Ecto neural progenitor cell (in vitro differentiated cells): ENCODE measurements around the gene MRPL47.

Source experiments
- DNase-seq: peaks from one replicate; pipeline ENCODE4 v3.0.0-alpha.2; 2018; ENCODE audit warnings: low spot score

Gene MRPL47

GRCh38 chr3:179590669-179591068 is 13.8 kb downstream of the MRPL47 start:
- no peak for DNase-seq

DNA sequence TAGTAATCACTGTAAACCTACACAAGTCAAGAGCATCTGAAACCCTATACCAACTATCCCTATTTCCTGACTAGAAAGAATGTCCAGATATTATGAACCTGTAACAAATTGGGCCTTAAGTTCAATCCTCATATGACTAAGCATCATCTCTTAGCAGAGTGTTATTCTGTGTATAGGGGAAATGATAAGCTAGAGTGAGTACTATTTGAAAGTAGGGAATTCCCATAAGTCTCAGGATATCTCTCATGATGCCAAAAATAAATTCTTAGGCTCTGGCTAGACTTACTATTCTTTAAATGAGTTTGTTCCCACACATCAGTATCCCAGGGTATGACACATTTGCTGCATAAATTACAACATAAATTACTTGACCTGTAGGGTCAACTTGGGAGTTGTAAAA is 15.3 kb downstream of the MRPL47 start:
- no peak for DNase-seq

GRCh38 chr3:179580992-179581391 is 23.4 kb downstream of the MRPL47 start:
- no peak for DNase-seq

GRCh38 chr3:179565496-179565895 is 38.9 kb downstream of the MRPL47 start:
- DNase-seq, result no peak

- DNase-seq, result peak; percentile 80
Observed at GRCh38 chr3:179563271-179563783, 41.1 kb downstream of the MRPL47 start.

- DNase-seq, result peak; percentile 100
Observed at GRCh38 chr3:179562591-179563270, 41.7 kb downstream of the MRPL47 start, which contains the start of gene ACTL6A. Gene ACTL6A (plus strand): TSS chr3:179562926. CDS start chr3:179563093, 167 bp downstream.

DNA sequence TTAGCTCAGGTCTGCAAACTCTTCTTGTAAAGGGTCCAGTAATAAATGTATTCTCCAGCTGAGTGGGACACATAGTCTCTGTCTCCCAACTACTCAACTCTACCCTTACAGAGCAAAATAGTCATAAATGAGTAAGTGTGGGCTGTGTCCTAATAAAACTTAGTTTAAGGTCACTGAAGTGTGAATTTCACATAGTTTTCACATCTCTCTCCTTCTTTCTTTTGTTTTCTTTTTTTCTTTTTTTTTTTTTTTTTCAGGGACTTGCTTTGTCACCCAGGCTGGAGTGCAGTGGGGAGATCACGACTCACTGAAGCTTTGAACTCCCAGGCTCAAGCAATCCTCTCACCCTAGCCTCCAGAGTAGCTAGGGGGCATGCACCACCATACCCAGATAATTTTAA is 43.6 kb downstream of the MRPL47 start:
- DNase-seq, result no peak

DNA sequence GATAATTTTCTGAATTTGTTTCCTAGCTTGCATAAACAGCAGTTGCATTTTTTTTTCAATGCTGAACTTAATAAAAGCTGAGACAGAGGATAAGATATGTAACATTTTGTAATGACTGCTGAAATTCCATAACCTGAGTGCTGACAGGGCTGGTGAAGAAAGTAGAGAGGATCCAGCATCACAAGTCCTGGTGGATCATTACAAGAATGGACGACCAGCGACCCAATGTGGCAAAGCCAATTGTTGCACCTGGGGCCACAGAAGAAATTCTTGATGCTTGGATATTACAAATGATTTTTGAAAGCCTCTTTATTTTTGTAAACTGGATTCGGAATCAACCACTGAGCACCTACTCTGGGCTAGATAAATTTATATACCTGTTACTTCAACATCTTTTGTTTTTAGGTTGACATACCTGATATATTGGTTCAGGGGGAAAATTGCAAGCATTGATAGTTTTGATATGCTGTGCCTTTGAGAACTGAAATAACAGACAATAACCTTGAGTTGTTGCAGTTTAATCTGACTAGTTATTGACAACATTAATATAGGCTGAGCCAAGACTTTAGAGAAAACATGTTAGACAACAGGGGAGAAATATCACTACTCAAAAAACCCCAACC is 45.6 kb downstream of the MRPL47 start:
- peak; percentile 63 for DNase-seq

DNA sequence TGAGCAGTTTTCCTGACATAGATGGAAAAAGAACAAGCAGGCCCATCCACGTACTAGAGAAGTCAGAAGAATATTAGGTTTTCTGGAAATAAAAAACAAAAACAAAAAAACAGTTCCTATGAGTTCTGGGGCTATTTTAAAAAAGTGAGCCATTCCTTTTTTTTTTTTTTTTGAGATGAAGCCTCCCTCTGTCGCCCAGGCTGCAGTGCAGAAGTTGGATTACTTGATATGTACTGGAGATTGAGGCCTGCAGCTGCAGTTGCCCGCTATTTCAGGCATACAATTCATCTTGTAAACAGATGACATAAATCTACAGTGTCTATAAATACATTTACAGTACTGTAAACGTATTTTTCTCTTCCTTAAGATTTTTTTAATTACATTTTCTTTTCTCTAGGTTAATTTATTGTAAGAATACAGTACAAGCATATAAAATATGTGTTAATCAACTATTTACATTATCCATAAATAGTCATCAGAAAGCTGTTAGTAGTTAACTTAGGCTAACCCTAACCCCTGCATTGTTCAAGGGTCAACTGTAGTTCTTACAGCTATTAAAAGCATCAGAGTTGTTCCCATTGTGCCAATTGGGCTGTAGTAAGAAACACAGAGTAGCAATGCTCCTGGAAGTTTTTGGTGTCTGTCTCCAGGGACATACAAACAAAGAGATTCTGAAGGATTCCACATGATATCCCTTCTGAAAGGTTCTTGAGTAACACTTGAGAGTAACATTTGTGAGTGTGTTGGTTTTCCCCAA is 52.9 kb downstream of the MRPL47 start:
- no peak for DNase-seq

DNA sequence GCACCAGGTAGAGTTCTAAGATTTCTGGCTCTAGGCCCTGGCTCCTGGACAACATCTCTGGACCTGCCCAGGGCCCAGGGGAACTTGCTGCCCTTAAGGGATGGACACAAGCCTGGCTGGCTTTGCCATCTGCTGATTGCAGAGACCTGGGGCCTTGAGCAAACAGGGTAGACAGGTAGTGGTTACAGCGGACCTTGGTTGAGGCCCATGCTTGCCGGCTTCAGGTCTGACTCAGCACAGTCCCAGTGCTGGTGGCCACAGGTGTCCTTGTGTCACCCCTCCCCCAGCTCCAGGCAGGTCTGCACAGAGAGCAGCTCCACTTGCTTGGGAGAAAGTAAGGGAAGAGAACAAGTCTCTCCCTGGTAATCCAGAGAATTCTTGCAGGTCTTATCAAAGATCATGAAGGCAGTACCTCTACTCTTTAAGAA is 57.6 kb downstream of the MRPL47 start:
- DNase-seq, result no peak

DNA sequence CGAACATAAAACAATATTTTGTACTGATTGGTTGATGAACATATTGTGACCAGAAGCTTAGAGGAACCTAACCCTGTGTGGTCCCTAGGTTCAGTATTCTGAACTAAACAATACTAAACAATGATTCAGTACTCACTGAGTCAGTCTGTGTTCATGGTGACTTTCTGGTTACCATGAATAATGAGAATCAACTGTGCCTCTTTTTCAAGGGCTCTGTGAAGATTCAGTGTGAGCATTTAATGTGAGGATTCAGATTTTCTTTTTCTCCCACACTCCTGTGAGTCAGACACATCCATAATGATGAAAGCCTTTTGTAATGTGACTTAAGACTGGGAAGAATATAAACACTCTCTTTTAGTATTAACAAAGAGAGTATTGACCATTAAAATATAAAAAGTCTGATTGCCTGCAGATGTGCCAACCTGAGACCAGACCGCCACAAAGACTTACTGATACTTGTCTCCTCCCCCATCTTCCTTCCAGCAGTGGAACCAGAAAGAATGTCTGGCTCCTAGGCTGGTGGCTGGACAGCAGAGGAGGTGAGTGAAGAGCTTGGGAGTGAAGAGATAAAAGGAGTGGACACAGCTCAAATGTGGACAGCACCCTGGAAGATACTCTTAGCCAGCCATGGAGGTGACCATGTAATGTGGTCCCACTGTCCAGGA is 59.3 kb downstream of the MRPL47 start:
- no peak for DNase-seq

DNA sequence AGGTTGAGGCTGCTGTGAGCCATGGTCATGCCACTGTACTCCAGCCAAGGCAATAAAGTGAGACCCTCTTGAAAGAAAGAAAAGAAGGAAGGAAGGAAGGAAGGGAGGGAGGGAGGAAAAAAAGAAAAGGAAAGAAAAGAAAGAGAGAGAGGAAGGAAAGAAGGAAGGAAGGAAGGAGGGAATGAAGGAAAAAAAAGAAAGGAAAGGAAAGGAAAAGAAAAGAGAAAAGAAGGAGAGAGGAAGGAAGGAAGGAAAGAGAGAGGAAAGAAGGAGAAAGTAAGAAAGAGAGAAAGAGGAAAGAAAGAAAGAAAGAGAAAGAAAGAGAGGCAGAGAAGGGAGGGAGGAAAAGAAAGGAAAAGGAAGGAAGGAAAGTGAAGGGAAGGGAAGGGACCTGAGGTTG is 62.1 kb downstream of the MRPL47 start:
- no peak for DNase-seq

DNA sequence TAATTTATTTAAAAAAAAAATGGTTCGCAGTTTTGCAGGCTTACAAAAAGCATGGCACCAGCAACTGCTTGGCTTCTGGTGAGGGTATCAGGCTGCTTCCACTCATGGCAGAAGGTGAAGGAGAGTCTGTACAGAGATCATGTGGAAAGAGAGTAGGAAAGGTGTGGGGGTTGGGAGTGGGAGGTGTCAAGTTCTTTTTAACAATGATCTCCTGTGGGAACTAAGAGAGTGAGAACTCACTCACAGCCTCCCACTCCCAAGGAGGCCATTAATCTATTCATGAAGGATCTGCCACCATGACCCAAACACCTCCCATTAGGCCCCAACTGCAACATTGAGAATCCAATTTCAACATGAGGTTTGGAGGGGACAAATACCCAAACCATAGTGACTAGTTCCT is 62.8 kb downstream of the MRPL47 start:
- no peak for DNase-seq

GRCh38 chr3:179541094-179541493 is 63.3 kb downstream of the MRPL47 start:
- no peak for DNase-seq
